LNCAP (cell line): ENCODE results near the gene TMEM100.
A peak's percentile ranks its signal among the peaks of the same experiment; 100 is the strongest.

Experiments
- TF ChIP-seq, protein P1 (sequence below): fragments of 450-650 bp; IDR thresholded peaks from 2 replicates; pipeline ENCODE4 v1.5.1; 2017; ENCODE audit warnings: mild to moderate bottlenecking

Gene TMEM100

DNA sequence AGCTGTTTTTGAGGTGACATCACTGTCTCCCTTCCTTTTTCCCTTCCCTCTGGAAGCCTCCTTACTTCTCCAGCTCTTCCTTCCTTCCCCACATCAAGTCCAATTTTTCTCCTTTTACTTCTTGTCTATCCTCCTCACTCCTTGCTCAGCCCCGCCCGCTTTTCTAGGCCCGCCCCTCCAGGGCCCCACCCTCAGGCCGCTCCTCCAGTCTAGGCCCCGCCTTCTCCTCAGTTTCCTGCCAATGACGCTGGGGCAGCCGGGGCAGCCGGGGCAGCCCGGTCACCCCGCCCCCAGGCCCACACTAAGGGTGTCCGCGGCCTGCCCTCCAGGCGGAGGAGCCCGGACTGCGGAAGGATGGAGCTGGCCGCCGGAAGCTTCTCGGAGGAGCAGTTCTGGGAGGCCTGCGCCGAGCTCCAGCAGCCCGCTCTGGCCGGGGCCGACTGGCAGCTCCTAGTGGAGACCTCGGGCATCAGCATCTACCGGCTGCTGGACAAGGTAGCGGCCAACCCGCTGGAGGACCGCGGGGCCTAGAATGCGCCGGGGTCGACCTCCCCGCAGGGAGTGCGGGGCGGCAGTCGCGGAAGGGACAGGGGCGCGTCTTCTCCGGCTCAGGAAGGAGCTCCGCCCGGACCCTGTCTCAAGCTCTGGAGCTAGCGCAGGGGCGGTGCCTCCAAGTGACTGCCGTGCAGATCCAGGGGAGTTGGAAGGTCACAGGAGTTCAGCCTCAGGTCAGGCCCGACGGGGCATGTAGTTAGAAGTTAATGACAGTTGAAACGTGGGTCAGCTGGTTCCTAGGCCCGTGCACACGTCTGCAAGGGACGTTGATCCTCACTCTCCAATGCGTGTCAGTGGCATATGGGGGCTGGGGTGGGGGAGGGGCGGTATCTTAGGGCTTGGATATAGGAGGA is 28.3 kb upstream of the TMEM100 start, which contains the start of gene PCTP:
Gene PCTP (plus strand): TSS at position 302 of the 908 bp plus-strand sequence. CDS start 53 bp downstream, at position 355.
- TF ChIP-seq, protein P1, sequence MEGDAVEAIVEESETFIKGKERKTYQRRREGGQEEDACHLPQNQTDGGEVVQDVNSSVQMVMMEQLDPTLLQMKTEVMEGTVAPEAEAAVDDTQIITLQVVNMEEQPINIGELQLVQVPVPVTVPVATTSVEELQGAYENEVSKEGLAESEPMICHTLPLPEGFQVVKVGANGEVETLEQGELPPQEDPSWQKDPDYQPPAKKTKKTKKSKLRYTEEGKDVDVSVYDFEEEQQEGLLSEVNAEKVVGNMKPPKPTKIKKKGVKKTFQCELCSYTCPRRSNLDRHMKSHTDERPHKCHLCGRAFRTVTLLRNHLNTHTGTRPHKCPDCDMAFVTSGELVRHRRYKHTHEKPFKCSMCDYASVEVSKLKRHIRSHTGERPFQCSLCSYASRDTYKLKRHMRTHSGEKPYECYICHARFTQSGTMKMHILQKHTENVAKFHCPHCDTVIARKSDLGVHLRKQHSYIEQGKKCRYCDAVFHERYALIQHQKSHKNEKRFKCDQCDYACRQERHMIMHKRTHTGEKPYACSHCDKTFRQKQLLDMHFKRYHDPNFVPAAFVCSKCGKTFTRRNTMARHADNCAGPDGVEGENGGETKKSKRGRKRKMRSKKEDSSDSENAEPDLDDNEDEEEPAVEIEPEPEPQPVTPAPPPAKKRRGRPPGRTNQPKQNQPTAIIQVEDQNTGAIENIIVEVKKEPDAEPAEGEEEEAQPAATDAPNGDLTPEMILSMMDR, result peak; percentile 40

DNA sequence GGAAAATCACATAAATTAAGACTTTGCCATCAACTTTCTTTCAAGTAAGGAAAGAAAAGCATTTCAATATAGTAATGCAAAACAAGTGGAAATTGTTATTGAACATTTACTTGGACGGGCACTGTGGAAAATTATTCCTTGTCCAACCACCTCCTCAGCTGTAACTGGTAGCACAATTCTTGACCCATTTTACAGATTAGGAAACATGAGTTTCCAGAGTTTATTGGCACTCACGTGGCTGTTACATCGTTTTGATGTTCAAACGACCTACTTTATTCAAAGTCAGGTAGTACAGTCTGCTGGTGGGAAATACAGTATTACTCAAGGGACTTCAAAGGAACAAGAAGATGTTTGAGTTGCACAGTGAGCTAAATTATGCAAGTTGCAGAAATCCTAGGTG is 27.3 kb upstream of the TMEM100 start:
- TF ChIP-seq, protein P1, result no peak

DNA sequence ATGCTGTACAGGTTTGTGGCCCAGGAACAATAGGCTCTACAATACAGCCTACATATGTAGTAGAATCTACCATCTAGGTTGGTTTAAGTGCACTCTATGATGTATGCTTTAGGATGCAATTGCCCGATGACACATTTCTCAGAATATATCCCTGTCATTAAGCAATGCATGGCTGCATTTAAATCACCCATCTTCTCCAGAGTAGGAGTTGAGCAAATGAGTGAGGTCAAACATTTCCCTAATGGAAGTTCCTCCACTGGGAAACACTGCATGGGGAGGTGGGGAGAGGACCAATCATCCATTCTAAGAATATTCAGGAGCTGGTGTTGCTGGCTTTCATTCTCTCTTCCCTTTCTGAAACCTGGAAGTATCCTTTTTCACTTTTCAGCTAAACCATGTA is 26.2 kb upstream of the TMEM100 start:
- TF ChIP-seq, protein P1, result no peak

- TF ChIP-seq, protein P1, result no peak
Measured at GRCh38 chr17:55747209-55747608, 24.5 kb upstream of the TMEM100 start.

- TF ChIP-seq, protein P1, result no peak
Measured at GRCh38 chr17:55746466-55746865, 23.8 kb upstream of the TMEM100 start.

- TF ChIP-seq, protein P1, result no peak
Measured at GRCh38 chr17:55745258-55745657, 22.6 kb upstream of the TMEM100 start.

DNA sequence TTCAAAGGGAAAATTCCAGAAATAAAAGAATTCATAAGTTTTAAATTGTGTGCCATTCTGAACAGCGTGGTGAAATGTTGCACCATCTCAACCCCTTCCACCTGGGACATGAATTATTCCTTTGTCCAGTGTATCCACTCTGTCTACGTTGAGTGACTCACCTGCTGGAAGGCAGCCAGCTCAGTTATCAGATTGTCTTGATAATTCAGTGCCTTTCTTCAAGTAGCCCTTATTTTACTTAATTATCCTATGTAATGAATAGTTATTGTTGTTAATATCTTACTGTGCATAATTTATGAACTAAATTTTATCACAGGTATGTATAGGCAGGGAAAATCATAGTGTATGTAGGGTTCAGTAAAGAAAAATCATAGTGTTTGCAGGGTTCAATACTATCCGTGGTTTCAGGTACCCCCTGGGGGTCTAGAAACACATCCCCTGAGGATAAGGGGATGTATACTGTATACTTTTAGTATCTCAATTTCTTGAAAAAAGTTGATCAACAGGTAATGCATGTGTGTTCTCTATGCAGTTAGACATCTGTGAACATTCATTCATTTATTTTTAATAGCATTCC is 20.5 kb upstream of the TMEM100 start:
- TF ChIP-seq, protein P1, result no peak
